Vagina (tissue), 2 donors: Measurements from ENCODE around the gene MYRIP. TPM values are rescaled to one million over a fixed set of nuclear protein-coding genes. Genes with fewer than 3 reads are reported as not detected.

Source experiments
- DNase-seq, 2 donors: peaks; one replicate each; pipeline ENCODE4 v3.0.0-alpha.2; 2017; ENCODE audit errors: extremely low spot score in 2 of 2
- H3K27ac ChIP-seq: fragments of 200-600 bp; sonication (generic); one replicate; pipeline ENCODE4 v1.5.1; 2019
- H3K27me3 ChIP-seq: fragments of 200-600 bp; sonication (generic); one replicate; pipeline ENCODE4 v1.5.1; 2019
- H3K36me3 ChIP-seq, 2 donors: fragments of 200-600 bp; sonication (generic); one replicate each; pipeline ENCODE4 v1.5.1; 2017 to 2019
- H3K4me1 ChIP-seq: fragments of 200-600 bp; sonication (generic); one replicate; pipeline ENCODE4 v1.5.1; 2019
- H3K4me3 ChIP-seq, 2 donors: fragments of 200-600 bp; sonication (generic); 1 replicate in 1 of 2; 2 replicates in 1 of 2; pipeline ENCODE4 v1.5.1; 2016 to 2019
- H3K9me3 ChIP-seq: fragments of 200-600 bp; sonication (generic); one replicate; pipeline ENCODE4 v1.5.1; 2019
- CTCF ChIP-seq, 3 experiments: fragments of 450-650 bp in 2 of 3; fragments of 200-600 bp in 1 of 3; sonication (generic) in 1 of 3; IDR thresholded peaks; one replicate each; pipeline ENCODE4 v1.5.1; 2017 to 2019; ENCODE audit warnings: antibody characterized with exemption in 3 of 3, mild to moderate bottlenecking in 2 of 3, moderate library complexity in 2 of 3
- POLR2A ChIP-seq, 2 donors: fragments of 450-650 bp; IDR thresholded peaks; one replicate each; pipeline ENCODE4 v1.6.1; 2017; ENCODE audit warnings: antibody characterized with exemption in 2 of 2, mild to moderate bottlenecking in 2 of 2, moderate library complexity in 2 of 2
- POLR2AphosphoS5 ChIP-seq, 2 donors: sonication (generic); formaldehyde crosslinking; IDR thresholded peaks; one replicate each; pipeline ENCODE4 v1.9.0; 2017; ENCODE audit warnings: antibody characterized with exemption in 2 of 2, mild to moderate bottlenecking in 2 of 2, low read depth in 1 of 2; ENCODE audit not compliant: insufficient read depth in 1 of 2
- intact Hi-C: fragments of 100-400 bp; cut with DNase I; formaldehyde crosslinking; loops from one replicate; pipeline ENCODE4 v1.15.1; 2023
- total RNA-seq: library from RNA; depleted of rRNA; stranded (reverse); fragments of >200 nt; gene quantifications from one replicate; pipeline ENCODE4 v1.2.3, GENCODE V29; 2016

Gene MYRIP
- total RNA-seq, 1 donor from 2014 or later, result 7.4 TPM

GRCh38 chr3:40237159-40237558 is 427.8 kb downstream of the MYRIP start:
- H3K9me3 ChIP-seq, result no peaks in the 10 kb centered on the region
- no peak overlapping the region for H3K27ac ChIP-seq
- no peak for DNase-seq
- no peak overlapping the region for H3K4me3 ChIP-seq
- TF ChIP-seq POLR2A (IDR thresholded peaks at IDR 0.05), result no peak
- TF ChIP-seq POLR2AphosphoS5 (IDR thresholded peaks at IDR 0.05; ENCODE audit: insufficient read depth in 1 of 2, low read depth in 1 of 2), result no peak
- TF ChIP-seq CTCF (IDR thresholded peaks at IDR 0.05), result no peak
- intact Hi-C loops, result no loop called here
- no peaks in the 10 kb centered on the region for H3K27me3 ChIP-seq
- no peaks in the 10 kb centered on the region for H3K4me1 ChIP-seq
- no peaks in the 10 kb centered on the region for H3K36me3 ChIP-seq

- Histone ChIP-seq H3K4me1 (no peaks in the 10 kb centered on the region), H3K4me3 (no peak overlapping the region), H3K27me3 (no peaks in the 10 kb centered on the region), H3K9me3 (no peaks in the 10 kb centered on the region), H3K27ac (no peak overlapping the region), H3K36me3 (no peaks in the 10 kb centered on the region)
- intact Hi-C loops, result no loop called here
- peak in 1 of 2 donors; percentile 32 for DNase-seq
- no peak for TF ChIP-seq CTCF (IDR thresholded peaks at IDR 0.05)
- no peak for TF ChIP-seq POLR2A (IDR thresholded peaks at IDR 0.05)
- TF ChIP-seq POLR2AphosphoS5 (IDR thresholded peaks at IDR 0.05; ENCODE audit: insufficient read depth in 1 of 2, low read depth in 1 of 2), result no peak
Observed at GRCh38 chr3:40237889-40238571, 428.6 kb downstream of the MYRIP start.

GRCh38 chr3:40240921-40241320 is 431.5 kb downstream of the MYRIP start:
- H3K4me3 ChIP-seq, result no peak overlapping the region
- DNase-seq, result no peak
- TF ChIP-seq POLR2A (IDR thresholded peaks at IDR 0.05), result no peak
- H3K27ac ChIP-seq, result no peak overlapping the region
- no peaks in the 10 kb centered on the region for H3K36me3 ChIP-seq
- intact Hi-C loops, result no loop called here
- H3K27me3 ChIP-seq, result no peaks in the 10 kb centered on the region
- no peaks in the 10 kb centered on the region for H3K9me3 ChIP-seq
- no peaks in the 10 kb centered on the region for H3K4me1 ChIP-seq

GRCh38 chr3:40242216-40242615 is 432.8 kb downstream of the MYRIP start:
- no peak for DNase-seq
- TF ChIP-seq CTCF (IDR thresholded peaks at IDR 0.05) (no peak), POLR2AphosphoS5 (IDR thresholded peaks at IDR 0.05; ENCODE audit: insufficient read depth in 1 of 2, low read depth in 1 of 2) (no peak), POLR2A (IDR thresholded peaks at IDR 0.05) (no peak)
- Histone ChIP-seq H3K9me3 (no peaks in the 10 kb centered on the region), H3K4me3 (no peak overlapping the region), H3K27me3 (no peaks in the 10 kb centered on the region), H3K36me3 (no peaks in the 10 kb centered on the region), H3K27ac (no peak overlapping the region), H3K4me1 (no peaks in the 10 kb centered on the region)
- intact Hi-C loops, result no loop called here

- Histone ChIP-seq H3K27ac (no peak overlapping the region), H3K36me3 (no peaks in the 10 kb centered on the region), H3K4me1 (no peaks in the 10 kb centered on the region), H3K4me3 (no peak overlapping the region), H3K27me3 (no peaks in the 10 kb centered on the region), H3K9me3 (no peaks in the 10 kb centered on the region)
- intact Hi-C loops, result no loop called here
- DNase-seq, result no peak
- no peak for TF ChIP-seq CTCF (IDR thresholded peaks at IDR 0.05)
- no peak for TF ChIP-seq POLR2A (IDR thresholded peaks at IDR 0.05)
- TF ChIP-seq POLR2AphosphoS5 (IDR thresholded peaks at IDR 0.05; ENCODE audit: insufficient read depth in 1 of 2, low read depth in 1 of 2), result no peak
Observed at GRCh38 chr3:40242638-40243037, 433.2 kb downstream of the MYRIP start.
